Loucy (cell line): ENCODE results near the gene DHRS12.

Experiments used
- H2AFZ ChIP-seq: fragments of 200-600 bp; sonication (generic); 2 replicates; pipeline ENCODE4 v1.6.0; 2016; ENCODE audit warnings: antibody characterized with exemption, mild to moderate bottlenecking, low read length, moderate library complexity
- H3F3A ChIP-seq: fragments of 200-600 bp; 2 replicates; pipeline ENCODE4 v1.6.0; 2016; ENCODE audit warnings: antibody characterized with exemption, low read depth, mild to moderate bottlenecking
- H3K27me3 ChIP-seq: fragments of 200-600 bp; sonication (generic); 2 replicates; pipeline ENCODE4 v1.6.1; 2014; ENCODE audit warnings: low read length, mild to moderate bottlenecking; ENCODE audit not compliant: insufficient read depth, poor library complexity, severe bottlenecking
- H3K36me3 ChIP-seq: fragments of 200-600 bp; sonication (generic); 2 replicates; pipeline ENCODE4 v1.6.1; 2016; ENCODE audit warnings: low read length; ENCODE audit not compliant: insufficient read depth
- H3K4me1 ChIP-seq: fragments of 200-600 bp; sonication (generic); 2 replicates; pipeline ENCODE4 v1.5.1; 2014; ENCODE audit warnings: low read length, mild to moderate bottlenecking; ENCODE audit not compliant: insufficient read depth, poor library complexity, severe bottlenecking
- H3K4me2 ChIP-seq: fragments of 200-600 bp; sonication (generic); 2 replicates; pipeline ENCODE4 v1.6.0; 2014; ENCODE audit warnings: antibody characterized with exemption, low read length, low read depth, mild to moderate bottlenecking; ENCODE audit not compliant: poor library complexity, severe bottlenecking
- H3K4me3 ChIP-seq: fragments of 200-600 bp; sonication (generic); 2 replicates; pipeline ENCODE4 v1.5.1; 2014; ENCODE audit warnings: low read length, mild to moderate bottlenecking, mixed read lengths; ENCODE audit not compliant: poor library complexity, severe bottlenecking
- H3K79me2 ChIP-seq: fragments of 200-600 bp; sonication (generic); 2 replicates; pipeline ENCODE4 v1.6.1; 2014; ENCODE audit warnings: low read length; ENCODE audit not compliant: insufficient read depth
- H3K9ac ChIP-seq: fragments of 200-600 bp; sonication (generic); 2 replicates; pipeline ENCODE4 v1.6.0; 2014; ENCODE audit warnings: mild to moderate bottlenecking, low read depth, low read length, moderate library complexity; ENCODE audit not compliant: poor library complexity, severe bottlenecking
- H3K9me2 ChIP-seq: fragments of 200-600 bp; sonication (generic); replicated peaks from 2 replicates; pipeline ENCODE4 v1.6.1; 2016; ENCODE audit warnings: low read depth, low read length, mixed read lengths
- H3K9me3 ChIP-seq: fragments of 200-600 bp; sonication (generic); 2 replicates; pipeline ENCODE4 v1.6.1; 2014; ENCODE audit warnings: mild to moderate bottlenecking, antibody characterized with exemption, low read length, low read depth; ENCODE audit not compliant: insufficient read depth
- H4K20me1 ChIP-seq: fragments of 200-600 bp; sonication (generic); 2 replicates; pipeline ENCODE4 v1.6.0; 2014; ENCODE audit warnings: antibody characterized with exemption, low read length, mild to moderate bottlenecking; ENCODE audit not compliant: insufficient read depth, poor library complexity, severe bottlenecking
- CTCF ChIP-seq: fragments of 200-600 bp; sonication (generic); conservative IDR thresholded peaks from 2 replicates; pipeline ENCODE4 v1.5.1; 2014; ENCODE audit warnings: mild to moderate bottlenecking, antibody characterized with exemption, low read length
- EZH2phosphoT487 ChIP-seq: fragments of 200-600 bp; IDR thresholded peaks from 2 replicates; pipeline ENCODE4 v1.6.1; 2018; ENCODE audit warnings: antibody characterized with exemption, mild to moderate bottlenecking, moderate library complexity, borderline replicate concordance

The DHRS12 gene

GRCh38 chr13:51811046-51811445 is 7.1 kb upstream of the DHRS12 start:
- no peaks in the 10 kb centered on the region for H3K9me2 ChIP-seq
- no peaks in the 10 kb centered on the region for H4K20me1 ChIP-seq
- no peaks in the 10 kb centered on the region for H3K36me3 ChIP-seq
- H3K9me3 ChIP-seq, result no peaks in the 10 kb centered on the region
- H3K4me3 ChIP-seq, result no peak overlapping the region
- H3F3A ChIP-seq, result no peaks in the 10 kb centered on the region
- H3K79me2 ChIP-seq, result no peaks in the 10 kb centered on the region
- H3K4me1 ChIP-seq, result peaks cover 24% of the 10 kb centered on the region
- no peak overlapping the region for H3K9ac ChIP-seq
- H3K4me2 ChIP-seq, result no peak overlapping the region
- TF ChIP-seq EZH2phosphoT487 (no peak), CTCF (no peak)
- no peaks in the 10 kb centered on the region for H3K27me3 ChIP-seq
- no peak overlapping the region for H2AFZ ChIP-seq

GRCh38 chr13:51808811-51809210 is 4.8 kb upstream of the DHRS12 start:
- no peaks in the 10 kb centered on the region for H3K36me3 ChIP-seq
- H3K9me3 ChIP-seq, result no peaks in the 10 kb centered on the region
- H3K9ac ChIP-seq, result no peak overlapping the region
- H3K4me1 ChIP-seq, result peaks cover 16% of the 10 kb centered on the region
- H3F3A ChIP-seq, result no peaks in the 10 kb centered on the region
- no peak overlapping the region for H3K4me2 ChIP-seq
- no peak for TF ChIP-seq EZH2phosphoT487
- TF ChIP-seq CTCF, result no peak
- H3K27me3 ChIP-seq, result no peaks in the 10 kb centered on the region
- no peaks in the 10 kb centered on the region for H3K9me2 ChIP-seq
- H2AFZ ChIP-seq, result no peak overlapping the region
- H4K20me1 ChIP-seq, result no peaks in the 10 kb centered on the region
- no peaks in the 10 kb centered on the region for H3K79me2 ChIP-seq
- H3K4me3 ChIP-seq, result no peak overlapping the region

- Histone ChIP-seq H3K4me2 (no peak overlapping the region), H2AFZ (no peak overlapping the region), H4K20me1 (no peaks in the 10 kb centered on the region), H3K79me2 (no peaks in the 10 kb centered on the region), H3K27me3 (no peaks in the 10 kb centered on the region), H3K9me3 (no peaks in the 10 kb centered on the region), H3K9ac (no peak overlapping the region), H3K4me1 (peaks cover 28% of the 10 kb centered on the region), H3F3A (no peaks in the 10 kb centered on the region), H3K9me2 (no peaks in the 10 kb centered on the region), H3K36me3 (no peaks in the 10 kb centered on the region), H3K4me3 (no peak overlapping the region)
- no peak for TF ChIP-seq EZH2phosphoT487
Observed at GRCh38 chr13:51807041-51807440, 3.1 kb upstream of the DHRS12 start.

- Histone ChIP-seq H3K36me3 (no peaks in the 10 kb centered on the region), H3K9ac (no peak overlapping the region), H3F3A (no peaks in the 10 kb centered on the region), H3K27me3 (no peaks in the 10 kb centered on the region), H2AFZ (no peak overlapping the region), H3K4me1 (peaks cover 25% of the 10 kb centered on the region), H3K4me3 (no peak overlapping the region), H4K20me1 (no peaks in the 10 kb centered on the region), H3K9me3 (no peaks in the 10 kb centered on the region), H3K9me2 (no peaks in the 10 kb centered on the region), H3K4me2 (no peak overlapping the region), H3K79me2 (no peaks in the 10 kb centered on the region)
- no peak for TF ChIP-seq CTCF
- no peak for TF ChIP-seq EZH2phosphoT487
Observed at GRCh38 chr13:51806566-51806965, 2.6 kb upstream of the DHRS12 start.
